Endothelial cell of umbilical vein (primary cell): ENCODE measurements around the gene GALNT13. TPM values are rescaled to one million over a fixed set of nuclear protein-coding genes. Genes with fewer than 3 reads are reported as not detected.

Experiments used
- BruUV-seq: library from RNA; stranded (reverse); fragments of 400-500 nt; replicated peaks from 2 replicates; lab custom pipeline; 2021; lab: Mats Ljungman, UMichigan
- CTCF ChIA-PET: fragments of 300-600, 350-600 bp; sonication (Branson Sonifier 250); formaldehyde crosslinking; loops from one replicate; lab custom pipeline; 2021; ENCODE audit warnings: antibody characterized with exemption, inconsistent platforms; lab: Charles Lee
- POLR2A ChIA-PET: fragments of 300-600, 350-600 bp; sonication (Branson Sonifier 250); formaldehyde crosslinking; loops from one replicate; lab custom pipeline; 2021; ENCODE audit warnings: antibody characterized with exemption, inconsistent platforms; lab: Charles Lee
- DNase-seq: peaks from one replicate; pipeline ENCODE4 v3.0.0-alpha.2; 2011; ENCODE audit warnings: low read depth, low spot score
- FAIRE-seq: peaks from 2 replicates; lab custom pipeline; 2011; peaks lifted over from hg19 to GRCh38; lab: Jason Lieb, UNC
- H2AFZ ChIP-seq: 2 replicates; pipeline ENCODE4 v1.6.0; 2012; ENCODE audit warnings: low read depth, low read length, control low read depth, inconsistent platforms
- H3K27ac ChIP-seq: 2 replicates; pipeline ENCODE4 v1.5.1; 2011; ENCODE audit warnings: low read depth, mild to moderate bottlenecking, control low read depth, low read length, moderate library complexity; ENCODE audit not compliant: insufficient read depth
- H3K27me3 ChIP-seq, 2 experiments: 2 replicates each; pipeline versions ENCODE4 v1.6.0 to v1.6.1; 2011; ENCODE audit warnings: low read length in 2 of 2, mixed read lengths in 1 of 2; ENCODE audit not compliant: control insufficient read depth in 2 of 2, insufficient read depth in 2 of 2
- H3K36me3 ChIP-seq, 2 experiments: 2 replicates in 1 of 2; 3 replicates in 1 of 2; pipeline ENCODE4 v1.5.1; 2011; ENCODE audit warnings: low read length in 2 of 2, mild to moderate bottlenecking in 1 of 2, moderate library complexity in 1 of 2; ENCODE audit not compliant: control insufficient read depth in 2 of 2, insufficient read depth in 2 of 2; ENCODE audit errors: extremely low read depth in 1 of 2
- H3K4me1 ChIP-seq: 3 replicates; pipeline ENCODE4 v1.5.1; 2011; ENCODE audit warnings: mild to moderate bottlenecking, low read length; ENCODE audit not compliant: control insufficient read depth, insufficient read depth; ENCODE audit errors: extremely low read depth
- H3K4me2 ChIP-seq: 2 replicates; pipeline ENCODE4 v1.6.1; 2011; ENCODE audit warnings: low read length, control low read depth, mixed read lengths; ENCODE audit not compliant: insufficient read depth
- H3K4me3 ChIP-seq, 3 experiments: fragments of 200-600 bp in 1 of 3; sonication (generic), shearing (Covaris generic) in 1 of 3; replicated peaks in 1 of 3; 2 replicates each; pipeline ENCODE4 v1.5.1; 2011 to 2016; ENCODE audit warnings: control low read depth in 3 of 3, low read length in 3 of 3, mild to moderate bottlenecking in 2 of 3, inconsistent platforms in 1 of 3, low read depth in 1 of 3, moderate library complexity in 1 of 3; ENCODE audit not compliant: insufficient read depth in 1 of 3
- H3K79me2 ChIP-seq: 2 replicates; pipeline ENCODE4 v1.6.0; 2012; ENCODE audit warnings: low read length, inconsistent platforms; ENCODE audit not compliant: control insufficient read depth, insufficient read depth
- H3K9ac ChIP-seq: replicated peaks from 2 replicates; pipeline ENCODE3; 2011; ENCODE audit warnings: low read length, control low read depth; ENCODE audit not compliant: insufficient read depth; ENCODE audit errors: extremely low read depth
- H3K9me1 ChIP-seq: replicated peaks from 3 replicates; pipeline ENCODE4 v1.6.0; 2011; ENCODE audit warnings: mild to moderate bottlenecking, low read length; ENCODE audit not compliant: control insufficient read depth, insufficient read depth; ENCODE audit errors: extremely low read depth
- H3K9me3 ChIP-seq: replicated peaks from 2 replicates; pipeline ENCODE4 v1.5.1; 2012; ENCODE audit warnings: low read length, inconsistent platforms; ENCODE audit not compliant: control insufficient read depth, insufficient read depth
- H4K20me1 ChIP-seq: replicated peaks from 2 replicates; pipeline ENCODE3; 2011; ENCODE audit warnings: mild to moderate bottlenecking, low read length; ENCODE audit not compliant: control insufficient read depth, insufficient read depth; ENCODE audit errors: extremely low read depth
- CTCF ChIP-seq, 2 donors: IDR thresholded peaks; 1 replicate in 1 of 2; 2 replicates in 1 of 2; pipeline ENCODE4 v1.5.1; 2011; ENCODE audit warnings: low read length in 2 of 2, mild to moderate bottlenecking in 2 of 2, moderate library complexity in 2 of 2, control low read depth in 1 of 2, inconsistent platforms in 1 of 2, low read depth in 1 of 2; ENCODE audit not compliant: insufficient read depth in 1 of 2; ENCODE audit errors: extremely low read depth in 1 of 2
- EZH2 ChIP-seq: IDR thresholded peaks from 2 replicates; pipeline ENCODE4 v1.6.1; 2012; ENCODE audit warnings: borderline replicate concordance, low read depth, mild to moderate bottlenecking, moderate library complexity, low read length, inconsistent platforms; ENCODE audit not compliant: severe bottlenecking
- FOS ChIP-seq: IDR thresholded peaks from 2 replicates; pipeline ENCODE4 v1.6.1; 2011; ENCODE audit warnings: mild to moderate bottlenecking, low read length, moderate library complexity, borderline replicate concordance; ENCODE audit not compliant: insufficient read depth
- GATA2 ChIP-seq: IDR thresholded peaks from 2 replicates; pipeline ENCODE4 v1.7.0; 2011; ENCODE audit warnings: low read depth, mild to moderate bottlenecking, moderate library complexity, mixed read lengths, low read length; ENCODE audit not compliant: insufficient read length, insufficient read depth
- JUN ChIP-seq: IDR thresholded peaks from 2 replicates; pipeline ENCODE4 v1.6.1; 2011; ENCODE audit warnings: borderline replicate concordance, low read depth; ENCODE audit not compliant: insufficient read length, insufficient read depth
- MYC ChIP-seq: IDR thresholded peaks from one replicate; pipeline ENCODE4 v1.6.1; 2011; ENCODE audit warnings: mild to moderate bottlenecking, low read depth, low read length
- POLR2A ChIP-seq: IDR thresholded peaks from 2 replicates; pipeline ENCODE4 v1.6.1; 2012; ENCODE audit warnings: low read depth, mild to moderate bottlenecking, control low read depth, low read length
- POLR2AphosphoS5 ChIP-seq: IDR thresholded peaks from 2 replicates; pipeline ENCODE4 v1.6.1; 2012; ENCODE audit warnings: low read depth, mild to moderate bottlenecking, control low read depth, low read length, moderate library complexity; ENCODE audit not compliant: insufficient read depth
- dilution Hi-C: fragments of 300-500 bp; cut with MboI; formaldehyde crosslinking; loops from one replicate; pipeline ENCODE4 v1.15.0; 2019; ENCODE audit warnings: low sequenced_read_pairs; ENCODE audit not compliant: extremely low pct_ligation_motif_present
- intact Hi-C: fragments of 100-400 bp; cut with micrococcal nuclease; formaldehyde crosslinking; loops from one replicate; pipeline ENCODE4 v1.10.0; 2022
- polyA plus RNA-seq, 4 experiments: library from polyadenylated mRNA; depleted of rRNA in 3 of 4; stranded (reverse) in 3 of 4; unstranded in 1 of 4; fragments of >200 nt; gene quantifications; 2 replicates each; pipeline versions ENCODE4 v1.2.1 to v1.2.3, GENCODE V29; 2011 to 2012; ENCODE audit warnings: missing spikeins in 1 of 4
- total RNA-seq: library from RNA; stranded (reverse); gene quantifications from 2 replicates; pipeline ENCODE4 v1.2.3, GENCODE V29; 2021
- TF ChIP-seq, protein P1 (sequence below): IDR thresholded peaks from 2 replicates; pipeline ENCODE4 v1.6.1; 2011; ENCODE audit not compliant: insufficient read depth, insufficient read length

GALNT13 gene
- total and polyA plus RNA-seq, 2 donors (not counting 3 experiments of a cell fraction or from before 2014, with no cell fraction given), result 0.06 TPM; not detected in 1

- DNase-seq (no peak), FAIRE-seq (no peak)
- no peaks in the 10 kb centered on the region for H3K27me3 ChIP-seq
- dilution Hi-C loops (no loop called here), intact Hi-C loops (no loop called here)
- no peaks in the 10 kb centered on the region for H3K79me2 ChIP-seq
- H2AFZ ChIP-seq, result no peak overlapping the region
- TF ChIP-seq FOS, result no peak
- TF ChIP-seq EZH2, result no peak
- TF ChIP-seq, protein P1, sequence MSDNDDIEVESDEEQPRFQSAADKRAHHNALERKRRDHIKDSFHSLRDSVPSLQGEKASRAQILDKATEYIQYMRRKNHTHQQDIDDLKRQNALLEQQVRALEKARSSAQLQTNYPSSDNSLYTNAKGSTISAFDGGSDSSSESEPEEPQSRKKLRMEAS, result no peak
- TF ChIP-seq GATA2, result no peak
- TF ChIP-seq POLR2A, result no peak
- no peak for TF ChIP-seq CTCF (IDR thresholded peaks at IDR 0.05; ENCODE audit: extremely low read depth in 1 of 2, insufficient read depth in 1 of 2, low read depth in 1 of 2, low read length in 2 of 2)
- no peak for TF ChIP-seq JUN
- TF ChIP-seq MYC, result no peak
- TF ChIP-seq POLR2AphosphoS5, result no peak
- no peak overlapping the region for H3K4me3 ChIP-seq
- no peaks in the 10 kb centered on the region for H4K20me1 ChIP-seq
- POLR2A ChIA-PET, result no interaction called here
- no peaks in the 10 kb centered on the region for H3K9me3 ChIP-seq
- no peaks in the 10 kb centered on the region for H3K36me3 ChIP-seq
- H3K4me1 ChIP-seq, result no peaks in the 10 kb centered on the region
- no peak overlapping the region for H3K9ac ChIP-seq
- no peak overlapping the region for H3K27ac ChIP-seq
- H3K4me2 ChIP-seq, result no peak overlapping the region
- CTCF ChIA-PET, result no interaction called here
- H3K9me1 ChIP-seq, result no peaks in the 10 kb centered on the region
- BruUV-seq, result no TSS peak
Measured at GRCh38 chr2:153940511-153940910, 68.8 kb downstream of the GALNT13 start.
